GM19240 (cell line): ENCODE results near the gene PDGFC.
"Not testable (repeated sequence)": the region's sequence is repeated elsewhere in the genome, so short reads cannot be mapped to it uniquely, and the experiment has no call there.

Source experiments
- DNase-seq: peaks from one replicate; pipeline ENCODE4 v3.0.0; 2011; ENCODE audit warnings: low spot score; ENCODE audit not compliant: insufficient read length

The PDGFC gene

GRCh38 chr4:156901871-156902270, 69.7 kb downstream of the PDGFC start:
- DNase-seq, result no peak

- no peak for DNase-seq
Measured at GRCh38 chr4:156898373-156899117, 73.1 kb downstream of the PDGFC start.

- DNase-seq, result no peak
Measured at GRCh38 chr4:156896527-156896926, 75.1 kb downstream of the PDGFC start.

GRCh38 chr4:156894234-156894633, 77.4 kb downstream of the PDGFC start:
- DNase-seq, result no peak

- DNase-seq, result no peak
Measured at GRCh38 chr4:156892805-156893204, 78.8 kb downstream of the PDGFC start.

- DNase-seq, result no peak
Measured at GRCh38 chr4:156889616-156890594, 81.7 kb downstream of the PDGFC start.

- no peak for DNase-seq
Measured at GRCh38 chr4:156888762-156889161, 82.8 kb downstream of the PDGFC start.

GRCh38 chr4:156886481-156886880, 85.1 kb downstream of the PDGFC start:
- no peak for DNase-seq

- DNase-seq, result no peak
Measured at GRCh38 chr4:156885374-156885773, 86.2 kb downstream of the PDGFC start.

GRCh38 chr4:156884183-156884582, 87.4 kb downstream of the PDGFC start:
- no peak for DNase-seq

- no peak for DNase-seq
Measured at GRCh38 chr4:156875704-156876103, 95.9 kb downstream of the PDGFC start.

GRCh38 chr4:156875055-156875454, 96.5 kb downstream of the PDGFC start:
- no peak for DNase-seq

- no peak for DNase-seq
Measured at GRCh38 chr4:156873799-156874198, 97.8 kb downstream of the PDGFC start.

- no peak for DNase-seq
Measured at GRCh38 chr4:156870861-156871260, 100.7 kb downstream of the PDGFC start.

- no peak for DNase-seq
Measured at GRCh38 chr4:156870131-156870530, 101.5 kb downstream of the PDGFC start.

- not testable (repeated sequence) for DNase-seq
Measured at GRCh38 chr4:156866088-156866487, 105.5 kb downstream of the PDGFC start.

GRCh38 chr4:156865451-156865850, 106.1 kb downstream of the PDGFC start:
- no peak for DNase-seq

GRCh38 chr4:156858071-156858470, 113.5 kb downstream of the PDGFC start:
- DNase-seq, result no peak

- DNase-seq, result no peak
Measured at GRCh38 chr4:156838761-156839160, 132.8 kb downstream of the PDGFC start.

GRCh38 chr4:156837625-156838345, 133.8 kb downstream of the PDGFC start:
- DNase-seq, result no peak

- no peak for DNase-seq
Measured at GRCh38 chr4:156832886-156833285, 138.7 kb downstream of the PDGFC start.

GRCh38 chr4:156830351-156830750, 141.2 kb downstream of the PDGFC start:
- DNase-seq, result no peak
